GM03348 (cell line): Measurements from ENCODE around the gene ATG2B.

Source experiments
- DNase-seq: peaks from one replicate; pipeline ENCODE4 v3.0.0; 2012; ENCODE audit warnings: low spot score

The ATG2B gene

DNA sequence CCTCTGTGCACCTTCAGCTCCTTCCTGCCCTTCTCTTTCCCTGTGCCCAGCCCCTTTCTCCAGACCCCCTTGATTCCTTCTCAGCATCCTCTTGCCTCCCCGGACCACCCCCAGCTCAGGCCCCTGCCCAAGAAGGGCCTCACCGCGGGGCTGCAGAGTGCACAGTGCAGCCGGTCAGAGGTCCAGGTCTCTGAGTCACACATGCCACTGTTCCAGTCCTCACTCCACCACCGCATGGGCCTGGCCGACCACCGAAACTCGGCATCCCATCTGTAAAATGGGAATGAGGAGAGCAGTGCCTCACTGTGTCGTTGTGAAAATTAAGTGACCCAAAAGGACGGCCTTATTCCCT, 93.8 kb downstream of the ATG2B start:
- DNase-seq, result no peak

DNA sequence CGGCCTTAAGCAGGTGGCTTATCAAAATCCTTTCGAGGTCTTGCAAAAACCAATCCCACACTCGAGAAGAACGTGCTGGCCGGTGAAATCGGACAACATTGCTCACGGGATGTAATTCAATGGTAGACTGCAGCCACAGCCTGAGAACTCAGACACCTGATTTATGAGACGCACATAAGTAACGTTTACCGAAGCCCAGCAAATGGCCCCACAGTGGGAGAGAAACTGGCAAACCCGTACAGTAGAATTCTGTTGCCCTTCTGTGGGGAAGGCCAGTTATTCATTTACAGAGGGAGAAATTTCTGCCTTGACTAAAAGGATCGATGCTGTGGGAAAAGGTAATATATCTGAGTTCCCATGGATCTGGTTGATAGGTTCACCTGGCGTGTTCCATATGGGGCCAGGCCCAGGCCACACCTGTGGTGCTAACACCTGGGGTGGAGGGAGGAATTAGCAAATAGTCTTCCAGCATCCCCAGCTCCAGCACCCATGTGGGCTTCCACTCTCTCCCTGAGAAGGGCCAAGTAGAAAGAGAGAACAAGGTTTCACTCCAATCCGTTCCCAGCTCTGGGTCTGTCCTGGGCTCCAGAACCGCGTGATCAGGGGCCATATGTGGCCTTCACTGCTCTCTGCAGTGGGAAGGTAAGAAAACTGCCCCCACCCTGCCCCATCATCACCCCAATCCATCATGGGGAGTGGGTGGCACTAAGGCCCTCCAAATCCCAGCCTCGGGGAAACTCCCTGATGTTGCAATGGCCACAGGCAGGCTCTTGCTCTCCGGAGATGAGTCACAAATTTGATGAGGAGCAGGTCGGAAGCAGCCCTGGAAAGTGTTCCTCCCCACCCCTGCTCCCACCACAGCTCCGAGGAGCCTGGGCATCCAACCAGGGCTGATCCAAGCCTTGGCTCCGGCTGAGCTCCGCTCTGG, 94.4 kb downstream of the ATG2B start:
- peak; percentile 94 for DNase-seq

DNA sequence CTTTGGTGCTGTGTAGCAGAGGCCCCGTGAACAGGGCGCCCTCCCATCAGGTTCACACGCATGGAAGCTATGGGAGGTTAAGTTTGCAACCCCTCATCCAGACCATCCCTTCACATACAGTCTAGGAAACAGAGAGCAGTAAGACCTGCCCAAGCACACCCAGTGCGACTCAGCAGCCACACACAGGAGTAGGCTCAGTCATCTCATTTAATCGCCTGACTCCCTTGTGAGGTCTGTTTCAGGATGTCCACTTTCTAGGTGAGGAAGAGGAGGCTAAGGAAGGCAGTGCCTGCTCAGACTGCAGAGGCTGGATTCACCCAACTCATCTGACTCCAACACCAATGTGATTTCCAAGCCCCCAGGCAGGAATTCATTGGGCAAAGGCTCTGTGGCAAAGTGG, 95.2 kb downstream of the ATG2B start:
- DNase-seq, result no peak

GRCh38 chr14:96267336-96267735, 95.8 kb downstream of the ATG2B start:
- peak; percentile 53 for DNase-seq

DNA sequence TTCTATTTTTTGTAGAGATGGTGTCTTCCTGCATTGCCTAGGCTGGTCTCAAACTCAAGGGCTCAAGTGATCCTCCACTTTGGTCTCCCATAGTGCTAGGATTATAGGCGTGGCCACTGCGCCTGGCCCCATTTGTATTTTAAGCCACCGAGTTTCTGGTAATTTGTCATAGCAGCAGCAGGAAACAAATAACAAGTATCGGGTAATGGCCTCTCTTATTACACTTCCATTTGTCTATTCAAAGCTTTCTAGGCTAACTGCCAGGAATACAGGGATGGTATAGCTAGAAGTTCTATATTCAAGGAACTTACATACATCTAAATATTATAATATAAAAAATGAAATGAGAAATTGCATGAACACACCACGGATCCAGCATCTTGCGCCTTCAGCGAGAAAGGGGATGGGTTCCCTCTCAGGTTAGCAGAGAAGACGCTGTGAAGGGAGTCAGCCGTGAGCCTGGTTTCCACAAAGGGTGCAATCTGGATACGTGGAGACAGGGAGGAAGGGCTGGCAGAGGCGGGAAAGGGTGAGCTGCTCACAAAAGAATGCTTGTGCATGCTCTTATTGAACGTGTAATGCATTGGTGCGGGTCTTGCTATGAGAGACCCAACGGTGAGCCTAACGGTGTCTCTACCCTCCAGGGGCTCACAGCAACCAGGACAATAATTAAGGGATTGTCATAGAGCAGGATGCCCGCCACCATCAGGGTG, 97.6 kb downstream of the ATG2B start:
- DNase-seq, result no peak

DNA sequence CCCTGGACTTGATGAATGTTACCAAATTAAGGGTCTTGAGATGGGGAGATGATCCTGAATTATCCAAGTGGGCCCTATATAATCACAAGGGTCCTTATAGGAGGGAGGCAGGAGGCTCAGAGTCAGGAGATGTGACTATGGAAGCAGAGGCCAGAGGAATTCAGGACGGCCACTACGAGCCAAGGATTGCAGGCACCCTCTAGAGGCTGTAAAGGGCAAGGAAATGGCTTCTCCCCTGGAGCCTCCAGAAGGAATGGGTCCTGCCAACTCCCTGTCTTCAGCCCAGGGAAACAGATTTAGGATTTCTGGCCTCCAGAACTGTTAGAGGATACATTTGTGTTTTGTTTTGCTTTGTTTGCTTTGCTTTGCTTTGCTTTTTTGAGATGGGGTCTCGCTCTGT, 98.3 kb downstream of the ATG2B start:
- peak; percentile 54 for DNase-seq

DNA sequence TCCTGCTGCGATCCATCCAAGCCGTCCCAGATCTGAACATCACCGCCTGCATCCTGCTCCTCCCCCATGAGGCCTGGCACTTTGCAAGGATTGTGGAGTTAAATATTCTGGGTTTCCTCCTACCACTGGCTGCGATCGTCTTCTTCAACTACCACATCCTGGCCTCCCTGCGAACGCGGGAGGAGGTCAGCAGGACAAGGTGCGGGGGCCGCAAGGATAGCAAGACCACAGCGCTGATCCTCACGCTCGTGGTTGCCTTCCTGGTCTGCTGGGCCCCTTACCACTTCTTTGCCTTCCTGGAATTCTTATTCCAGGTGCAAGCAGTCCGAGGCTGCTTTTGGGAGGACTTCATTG, 99.0 kb downstream of the ATG2B start:
- no peak for DNase-seq

DNA sequence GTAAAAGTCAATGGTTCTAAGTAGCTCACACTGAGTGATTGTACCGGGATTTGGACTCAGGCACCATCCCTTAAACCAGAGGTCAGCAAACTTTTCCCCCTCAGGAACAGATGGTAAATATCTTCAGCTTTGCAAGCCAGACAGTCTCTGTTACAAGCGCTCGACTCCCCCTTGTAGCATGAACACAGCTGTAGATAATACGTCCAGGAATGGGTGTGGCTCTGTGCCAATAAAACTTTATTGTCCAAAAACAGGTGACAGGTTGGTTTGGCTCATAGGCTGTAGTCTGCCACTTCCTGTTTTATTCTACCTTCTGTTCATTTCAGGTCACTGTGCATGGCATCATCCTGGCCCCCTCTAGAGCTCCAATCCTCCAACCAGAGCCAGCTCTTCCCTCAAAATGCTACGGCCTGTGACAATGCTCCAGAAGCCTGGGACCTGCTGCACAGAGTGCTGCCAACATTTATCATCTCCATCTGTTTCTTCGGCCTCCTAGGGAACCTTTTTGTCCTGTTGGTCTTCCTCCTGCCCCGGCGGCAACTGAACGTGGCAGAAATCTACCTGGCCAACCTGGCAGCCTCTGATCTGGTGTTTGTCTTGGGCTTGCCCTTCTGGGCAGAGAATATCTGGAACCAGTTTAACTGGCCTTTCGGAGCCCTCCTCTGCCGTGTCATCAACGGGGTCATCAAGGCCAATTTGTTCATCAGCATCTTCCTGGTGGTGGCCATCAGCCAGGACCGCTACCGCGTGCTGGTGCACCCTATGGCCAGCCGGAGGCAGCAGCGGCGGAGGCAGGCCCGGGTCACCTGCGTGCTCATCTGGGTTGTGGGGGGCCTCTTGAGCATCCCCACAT, 99.6 kb downstream of the ATG2B start:
- DNase-seq, result no peak

DNA sequence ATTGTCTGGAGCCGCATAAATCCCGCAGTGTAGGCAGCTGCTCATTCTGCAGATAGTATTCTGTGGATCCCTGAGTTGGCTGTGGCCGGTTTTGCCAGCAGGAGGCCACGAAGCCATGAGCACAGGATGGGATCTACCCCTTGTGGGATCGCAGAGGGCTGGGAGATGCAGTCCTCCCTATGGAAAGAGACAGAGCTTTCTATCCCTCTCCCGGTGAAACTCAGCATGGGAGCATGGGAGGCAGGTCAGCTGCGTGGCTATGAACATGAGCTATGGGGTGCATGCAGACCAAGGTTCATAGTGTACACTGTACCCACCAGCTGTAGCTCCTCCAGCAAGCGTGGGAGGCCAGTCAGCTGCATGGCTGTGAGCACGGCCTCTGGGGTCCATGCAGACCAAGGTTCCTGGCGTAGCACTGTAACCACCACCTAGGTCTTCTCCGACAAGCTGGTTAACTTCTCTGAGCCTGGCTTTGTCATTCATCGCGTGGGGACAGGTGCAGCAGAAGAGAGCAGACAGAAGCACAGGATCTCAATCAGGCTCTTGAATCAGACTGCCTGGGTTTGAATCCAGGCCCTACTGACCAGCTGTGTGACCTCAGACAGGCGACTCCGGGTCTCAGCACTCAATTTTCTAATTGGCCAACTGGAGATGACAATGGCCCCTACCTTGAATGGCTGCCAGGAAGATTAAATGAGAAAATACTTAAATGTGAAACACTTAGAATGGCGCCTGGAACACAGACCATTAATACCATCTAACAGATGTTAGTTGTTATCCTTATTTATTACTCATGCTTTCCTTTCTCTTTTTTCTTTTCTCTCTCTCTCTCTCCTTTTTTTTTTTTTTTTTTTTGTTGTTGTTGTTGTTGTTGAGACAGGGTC, 101.1 kb downstream of the ATG2B start:
- no peak for DNase-seq

- DNase-seq, result no peak
Observed at GRCh38 chr14:96261053-96261452, 102.1 kb downstream of the ATG2B start.

DNA sequence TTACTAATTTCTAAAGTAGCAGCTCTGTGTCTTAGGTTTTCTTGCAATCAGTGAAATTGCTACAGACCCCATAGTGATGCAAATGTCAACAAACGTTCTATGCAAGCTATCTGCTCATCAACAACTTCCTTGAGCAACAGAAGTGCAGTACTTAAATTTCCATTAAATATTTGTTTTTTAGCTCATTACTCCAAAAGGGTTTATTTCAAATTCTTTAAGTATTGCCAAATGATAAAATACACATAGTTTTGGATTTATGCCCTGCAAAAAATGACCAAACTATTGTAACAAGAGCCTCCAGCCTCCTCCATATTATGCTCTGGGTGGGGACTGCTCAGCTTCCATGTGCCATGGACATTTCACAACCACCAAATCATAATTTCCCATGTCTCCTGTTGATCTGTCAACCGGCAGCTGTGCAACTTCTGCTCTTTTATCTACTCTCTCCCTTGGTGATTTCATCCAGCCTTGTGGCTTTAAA, 102.8 kb downstream of the ATG2B start:
- peak; percentile 73 for DNase-seq

DNA sequence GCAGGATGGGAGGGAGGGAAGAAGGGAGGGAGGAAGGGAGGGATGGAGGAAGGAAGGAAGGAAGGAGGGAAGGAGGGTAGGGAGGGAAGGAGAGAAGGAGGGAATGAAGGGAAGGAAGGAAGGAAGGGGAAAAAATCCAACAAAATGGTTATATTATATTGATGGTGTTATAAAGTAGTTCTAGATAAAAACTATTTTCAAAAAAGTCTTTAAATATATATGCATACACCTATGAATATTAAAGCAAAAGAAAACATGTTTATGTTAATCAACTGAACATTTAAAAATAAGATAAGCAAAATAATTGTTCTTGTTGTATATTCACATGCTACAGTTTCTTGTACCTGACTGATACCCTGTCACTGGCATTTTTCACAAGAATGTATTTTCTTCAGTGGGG, 105.2 kb downstream of the ATG2B start:
- DNase-seq, result no peak

DNA sequence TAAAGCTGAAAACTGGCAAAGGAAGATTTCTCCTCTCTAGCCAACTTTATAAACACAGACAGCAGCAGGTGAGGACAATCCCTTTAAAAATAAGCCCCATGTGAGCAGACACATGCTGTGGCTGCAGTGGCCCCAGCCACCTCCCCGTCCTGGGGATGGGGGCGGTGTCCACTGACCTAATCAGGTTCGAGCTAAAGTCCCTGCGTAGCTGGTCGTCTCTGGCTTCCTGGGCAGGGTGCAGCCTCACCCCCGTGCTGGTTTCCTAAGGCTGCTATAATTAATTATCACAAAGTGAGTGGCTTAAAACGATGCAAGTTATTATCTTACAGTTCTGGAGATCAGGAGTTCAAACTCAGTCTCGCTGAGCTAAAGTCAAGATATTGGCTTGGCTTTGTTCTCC, 106.1 kb downstream of the ATG2B start:
- no peak for DNase-seq

DNA sequence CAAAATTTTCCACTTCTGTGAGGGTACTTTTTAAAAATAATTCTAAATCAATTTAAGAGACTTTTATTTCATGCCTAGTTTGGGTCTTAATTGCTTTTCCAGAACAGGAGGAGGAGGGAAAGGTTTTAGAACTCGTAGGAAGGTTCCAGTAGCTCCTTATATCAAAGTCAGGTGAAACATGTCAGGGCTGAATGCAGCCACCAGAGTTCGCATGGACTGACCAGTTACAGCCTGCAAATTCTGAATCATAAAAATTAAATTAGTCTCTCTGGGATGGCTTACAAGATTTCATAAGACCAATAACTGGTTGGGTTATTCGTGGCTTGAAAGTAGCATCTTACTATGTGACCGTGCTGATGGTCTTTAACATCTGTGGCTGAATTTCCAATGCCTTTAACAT, 106.7 kb downstream of the ATG2B start:
- DNase-seq, result peak; percentile 60

DNA sequence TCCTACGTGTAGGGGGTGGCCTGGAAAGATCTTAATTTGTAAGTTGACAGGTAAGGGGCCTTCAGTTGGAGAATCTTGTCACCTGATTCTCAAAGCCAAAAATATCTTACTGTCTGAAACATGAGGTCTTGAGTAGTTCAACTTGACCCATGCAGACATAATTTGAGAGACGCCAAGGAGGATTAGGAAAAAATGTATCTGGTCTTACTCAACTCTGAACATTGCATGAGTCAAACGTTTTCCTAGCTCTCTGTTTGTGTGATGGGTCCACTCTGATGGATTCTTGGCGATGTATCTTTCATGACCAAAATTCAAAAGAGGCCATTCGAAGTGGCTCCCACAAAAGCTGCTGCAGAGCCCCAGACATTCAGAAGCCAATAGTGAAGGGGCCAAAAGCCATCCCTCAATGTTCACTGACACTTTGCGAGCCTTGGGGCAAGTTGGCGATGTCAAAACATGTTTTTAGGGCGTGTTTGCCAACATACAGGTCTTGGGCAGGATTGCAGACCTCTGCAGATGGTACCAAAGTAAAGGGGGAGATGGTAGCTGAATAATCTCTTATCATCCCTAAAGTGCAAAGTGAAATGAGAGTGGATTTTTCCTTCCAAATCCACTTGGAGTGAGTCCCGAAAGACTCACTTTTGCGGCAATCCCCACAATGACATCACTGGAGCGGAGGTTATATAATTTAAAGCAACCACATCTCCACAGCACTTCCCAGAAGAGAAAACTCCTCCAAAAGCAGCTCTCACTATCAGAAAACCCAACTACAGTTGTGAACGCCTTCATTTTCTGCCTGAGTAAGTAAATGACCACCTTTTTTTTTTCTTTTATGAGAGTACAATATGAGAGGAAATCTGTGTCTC, 107.4 kb downstream of the ATG2B start, which contains the start of gene BDKRB1:
TSS of gene BDKRB1 (plus strand) at position 710 of the 866 bp plus-strand sequence. CDS start 7,473 bp downstream, outside the sequence.
- DNase-seq, result peak; percentile 82

- no peak for DNase-seq
Observed at GRCh38 chr14:96254687-96255086, 108.5 kb downstream of the ATG2B start.

- peak; percentile 85 for DNase-seq
Observed at GRCh38 chr14:96252999-96253539, 110.1 kb downstream of the ATG2B start.

DNA sequence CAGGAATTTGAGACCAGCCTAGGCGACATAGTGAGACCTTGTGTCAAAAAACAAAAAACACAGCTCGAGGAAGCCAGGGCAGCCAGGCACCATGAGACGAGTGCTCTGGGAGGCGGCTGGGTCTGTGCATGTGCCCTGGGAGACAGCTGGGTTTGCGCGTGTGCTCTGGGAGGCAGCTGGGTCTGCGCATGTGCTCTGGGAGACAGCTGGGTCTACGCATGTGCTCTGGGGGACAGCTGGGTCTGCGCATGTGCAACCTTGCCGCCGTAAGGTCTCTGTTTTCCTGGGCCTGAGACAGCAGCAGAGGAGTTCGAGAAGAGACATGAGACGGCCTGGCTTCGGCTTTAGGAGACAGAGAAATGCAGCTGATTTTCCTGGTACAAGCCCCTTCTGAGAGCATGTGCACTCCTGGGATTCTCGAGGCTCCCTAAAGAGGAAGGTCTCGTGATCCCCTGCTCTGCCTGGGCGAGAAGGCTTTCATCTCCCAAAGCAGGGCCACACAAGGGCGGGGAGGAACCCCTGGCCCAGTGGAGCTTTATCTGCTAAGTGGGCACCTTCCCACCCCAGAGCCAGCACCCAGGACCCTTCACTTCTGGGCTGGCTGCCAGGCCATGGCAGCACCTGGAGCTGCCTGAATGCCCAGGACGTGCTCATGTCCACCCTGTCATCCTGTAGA, 110.7 kb downstream of the ATG2B start:
- peak; percentile 85 for DNase-seq

DNA sequence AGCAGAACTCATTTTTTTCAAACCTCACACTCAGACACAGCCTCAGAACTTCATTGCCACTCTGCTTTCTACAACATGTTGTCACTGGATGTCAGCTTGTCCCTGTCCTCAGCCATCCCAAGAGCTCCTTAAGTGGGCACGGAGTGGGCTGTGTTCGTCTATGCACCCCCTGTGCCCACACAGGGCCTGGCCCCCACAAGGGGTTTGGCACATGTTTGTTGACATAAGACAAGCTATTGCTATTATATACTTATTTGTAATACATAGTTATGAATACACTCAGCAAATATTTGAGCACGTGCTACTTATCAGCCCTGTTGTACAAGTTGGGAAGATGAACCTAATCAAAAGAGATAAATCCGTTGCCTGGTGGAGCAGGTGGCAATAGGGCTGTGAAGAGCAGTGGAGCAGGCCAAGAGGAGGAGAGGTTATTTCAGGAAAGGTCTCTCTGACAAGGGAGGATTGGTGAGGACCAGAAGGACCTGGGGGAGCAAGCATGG, 111.4 kb downstream of the ATG2B start:
- DNase-seq, result no peak
